Iris pigment epithelial cell (primary cell): ENCODE results near the gene EXPH5.
A peak's percentile ranks its signal among the peaks of the same experiment; 100 is the strongest.

Experiments used
- DNase-seq: peaks from one replicate; pipeline ENCODE4 v3.0.0-alpha.2; 2011; ENCODE audit warnings: low read depth

The EXPH5 gene

GRCh38 chr11:108518581-108518980 is 75.0 kb downstream of the EXPH5 start:
- DNase-seq: no peak

DNA sequence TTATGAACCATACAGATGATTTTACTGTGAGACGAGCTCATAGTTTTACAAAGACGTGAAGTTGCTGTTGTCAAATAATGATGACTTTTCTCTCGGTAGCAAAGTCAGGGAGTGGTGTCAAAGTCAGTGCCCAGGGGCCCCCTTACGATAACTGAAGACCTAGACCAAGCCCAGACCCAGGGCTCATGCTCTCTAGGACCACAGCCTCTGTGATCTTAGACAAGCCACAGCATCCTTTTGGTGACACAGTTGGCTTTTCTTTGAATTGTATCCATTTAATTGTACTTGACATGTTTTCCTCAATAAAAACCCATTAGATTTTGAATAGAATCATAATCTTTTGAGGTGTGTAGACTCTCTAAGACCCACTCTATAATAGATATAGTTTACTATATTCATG is 77.4 kb downstream of the EXPH5 start:
- no peak for DNase-seq

DNA sequence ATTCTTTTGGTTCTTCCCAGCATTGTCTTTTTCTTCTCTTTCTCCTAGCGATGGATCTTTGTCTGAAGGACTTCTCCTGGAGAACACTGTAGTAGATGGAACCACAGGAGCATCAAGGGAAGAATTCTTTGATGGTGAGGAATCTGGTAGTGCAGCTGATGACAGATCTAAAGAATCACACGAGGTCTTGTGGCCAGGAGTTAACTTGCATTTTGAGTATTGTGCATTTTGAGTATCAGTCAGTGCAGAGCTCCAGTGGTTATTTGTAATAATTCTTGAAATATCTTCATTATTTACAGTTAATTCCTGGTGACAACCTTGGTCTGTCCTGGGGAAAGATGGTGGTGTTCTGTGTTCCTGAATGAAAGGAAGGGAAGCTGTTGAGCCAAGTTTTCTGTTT is 80.9 kb downstream of the EXPH5 start:
- DNase-seq: no peak

- peak; percentile 78 for DNase-seq
Observed at GRCh38 chr11:108511851-108512474, 81.6 kb downstream of the EXPH5 start.

GRCh38 chr11:108508653-108509593 is 84.6 kb downstream of the EXPH5 start:
- no peak for DNase-seq

- DNase-seq: peak; percentile 17
Observed at GRCh38 chr11:108501396-108501795, 92.2 kb downstream of the EXPH5 start.

DNA sequence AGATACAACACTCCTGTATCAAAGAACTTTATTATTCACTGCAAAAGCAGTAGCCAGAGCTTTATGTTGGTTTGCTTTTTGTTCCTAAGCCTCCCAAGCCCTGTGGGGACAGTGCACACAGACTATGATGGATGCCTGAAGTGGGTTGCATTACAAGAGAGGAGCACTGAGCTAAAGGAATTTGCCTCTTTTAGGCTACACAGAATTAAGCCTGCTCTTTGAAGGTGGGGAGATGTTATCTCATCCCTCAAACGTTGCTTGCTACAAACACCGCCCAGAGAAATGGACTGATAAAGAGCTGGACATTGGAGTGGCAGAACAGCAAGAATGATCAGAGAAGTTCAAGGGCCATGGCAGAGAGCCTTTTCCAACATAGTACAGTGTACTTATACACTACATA is 92.8 kb downstream of the EXPH5 start:
- DNase-seq: no peak

- no peak for DNase-seq
Observed at GRCh38 chr11:108500169-108500568, 93.4 kb downstream of the EXPH5 start.

- no peak for DNase-seq
Observed at GRCh38 chr11:108498816-108499408, 94.7 kb downstream of the EXPH5 start.

GRCh38 chr11:108498046-108498815 is 95.3 kb downstream of the EXPH5 start, which contains the start of gene POGLUT3:
TSS of gene POGLUT3 (minus strand) at chr11:108498384. CDS start at chr11:108498366, 18 bp downstream.
- peak; percentile 38 for DNase-seq

- peak; percentile 100 for DNase-seq
Observed at GRCh38 chr11:108497317-108498045, 96.1 kb downstream of the EXPH5 start.

- peak; percentile 21 for DNase-seq
Observed at GRCh38 chr11:108496643-108497256, 96.8 kb downstream of the EXPH5 start.

GRCh38 chr11:108495326-108495725 is 98.2 kb downstream of the EXPH5 start:
- no peak for DNase-seq

DNA sequence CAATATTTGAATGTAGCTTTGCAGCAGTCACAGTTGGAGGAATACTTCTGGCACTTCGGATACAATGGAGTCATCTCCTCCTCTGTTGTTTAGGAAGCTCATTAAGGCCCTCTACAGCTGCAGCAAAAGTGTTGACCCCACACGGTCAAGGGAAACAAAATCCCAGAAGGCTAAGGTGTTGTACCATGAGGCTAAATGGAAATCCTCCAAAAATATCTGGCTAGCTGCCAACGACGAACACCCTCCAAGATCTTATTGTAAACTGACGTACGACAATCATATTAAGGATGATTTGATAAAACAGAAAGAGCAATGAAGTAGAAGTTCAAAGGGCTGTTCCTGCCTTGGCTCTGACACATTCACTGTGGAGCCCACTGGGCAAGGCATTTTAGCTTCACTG is 99.4 kb downstream of the EXPH5 start:
- DNase-seq: no peak

DNA sequence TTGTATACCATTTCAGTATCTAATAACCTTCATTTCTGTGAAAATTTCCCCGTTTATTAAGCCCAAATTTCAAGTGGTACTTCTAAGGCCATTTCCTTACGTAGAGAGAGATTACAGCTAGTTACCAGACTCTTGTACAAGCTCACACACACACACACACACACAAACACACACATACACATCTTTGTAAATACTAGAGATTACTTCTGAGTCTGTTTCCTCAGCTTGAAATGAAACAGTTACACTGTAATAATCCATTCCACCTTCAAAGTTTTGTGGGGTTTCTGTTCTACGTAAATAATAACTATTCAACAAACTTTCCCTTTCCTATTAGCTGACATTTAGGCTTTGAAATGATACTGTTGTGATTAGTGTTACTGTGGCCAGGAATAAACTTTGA is 101.6 kb downstream of the EXPH5 start:
- DNase-seq: no peak

DNA sequence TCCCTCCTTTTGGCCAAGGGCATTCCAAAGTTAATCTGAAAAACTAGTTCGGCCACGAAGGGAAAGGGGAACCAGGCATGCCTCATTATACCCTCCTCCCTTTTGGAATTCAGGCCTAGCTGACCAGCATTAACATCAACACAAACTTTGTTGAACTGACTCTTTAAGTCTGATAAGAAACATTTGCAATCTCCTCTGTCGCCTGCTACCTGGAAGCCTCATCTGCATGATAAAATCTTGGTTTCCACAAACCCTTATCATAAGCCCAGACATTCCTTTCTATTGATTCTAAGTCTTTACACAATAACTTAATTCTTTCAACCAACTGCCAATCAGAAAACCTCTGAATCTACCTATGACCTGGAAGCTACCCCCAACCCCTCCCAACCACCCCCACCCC is 106.7 kb downstream of the EXPH5 start:
- no peak for DNase-seq

GRCh38 chr11:108486331-108486730 is 107.2 kb downstream of the EXPH5 start:
- DNase-seq: no peak

- DNase-seq: peak; percentile 45
Observed at GRCh38 chr11:108483163-108483562, 110.4 kb downstream of the EXPH5 start.

- DNase-seq: no peak
Observed at GRCh38 chr11:108474664-108475463, 118.7 kb downstream of the EXPH5 start.

GRCh38 chr11:108472681-108473080 is 120.9 kb downstream of the EXPH5 start:
- no peak for DNase-seq
